ENCODE data around the gene LNX1. TPM values are rescaled to one million over a fixed set of nuclear protein-coding genes. Genes with fewer than 3 reads are reported as not detected.

The LNX1 gene
- total and polyA plus RNA-seq, 9 of the 15 experiments (the other 6 are each of a cell fraction or from before 2014, with no cell fraction given) = 0.40 to 3.6 (median 2.2) TPM

GRCh38 chr4:53489279-53489889, 101.9 kb downstream of the LNX1 start (continued):
- TF ChIP-seq JUND (IDR thresholded peaks at IDR 0.05; ENCODE audit: borderline replicate concordance, low read depth, low read length) (peak; percentile 87), JUND (tag; IDR thresholded peaks at IDR 0.05; ENCODE audit: borderline replicate concordance, low read depth, low read length) (peak; percentile 89; the same call in 2 of the 3 replicates), NFRKB (IDR thresholded peaks at IDR 0.05; ENCODE audit: low read depth) (no peak), ESRRA (IDR thresholded peaks at IDR 0.05; ENCODE audit: borderline replicate concordance, low read depth) (peak; percentile 90), JUN (IDR thresholded peaks at IDR 0.05; ENCODE audit: borderline replicate concordance, low read depth, low read length) (0 out of 2 replicates have a peak, but pooled peaks have one; percentile 38), JUN (CRISPR knock-in tag; IDR thresholded peaks at IDR 0.05; ENCODE audit: borderline replicate concordance) (no peak), ATF7 (IDR thresholded peaks at IDR 0.05) (peak; percentile 18; the same call in 1 of the 2 replicates), RCOR1 (IDR thresholded peaks at IDR 0.05; ENCODE audit: borderline replicate concordance in 1 of 2, low read depth in 2 of 2, low read length in 2 of 2) (peak in 1 of 2 experiments; percentile 50; a peak in 1 of 4 replicates), NFE2 (IDR thresholded peaks at IDR 0.05; ENCODE audit: low read depth) (peak; percentile 97), ZNF316 (IDR thresholded peaks at IDR 0.05) (peak; percentile 96), CBFA2T3 (IDR thresholded peaks at IDR 0.05) (peak; percentile 42)
- TF ChIP-seq, protein P1, sequence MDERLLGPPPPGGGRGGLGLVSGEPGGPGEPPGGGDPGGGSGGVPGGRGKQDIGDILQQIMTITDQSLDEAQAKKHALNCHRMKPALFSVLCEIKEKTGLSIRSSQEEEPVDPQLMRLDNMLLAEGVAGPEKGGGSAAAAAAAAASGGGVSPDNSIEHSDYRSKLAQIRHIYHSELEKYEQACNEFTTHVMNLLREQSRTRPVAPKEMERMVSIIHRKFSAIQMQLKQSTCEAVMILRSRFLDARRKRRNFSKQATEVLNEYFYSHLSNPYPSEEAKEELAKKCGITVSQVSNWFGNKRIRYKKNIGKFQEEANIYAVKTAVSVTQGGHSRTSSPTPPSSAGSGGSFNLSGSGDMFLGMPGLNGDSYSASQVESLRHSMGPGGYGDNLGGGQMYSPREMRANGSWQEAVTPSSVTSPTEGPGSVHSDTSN (CRISPR knock-in tag; IDR thresholded peaks at IDR 0.05; ENCODE audit: low read depth) = no peak
- TF ChIP-seq, protein P1 (tag; conservative IDR thresholded peaks at IDR 0.05; ENCODE audit: low read depth) = peak; percentile 31
- TF ChIP-seq, protein P2, sequence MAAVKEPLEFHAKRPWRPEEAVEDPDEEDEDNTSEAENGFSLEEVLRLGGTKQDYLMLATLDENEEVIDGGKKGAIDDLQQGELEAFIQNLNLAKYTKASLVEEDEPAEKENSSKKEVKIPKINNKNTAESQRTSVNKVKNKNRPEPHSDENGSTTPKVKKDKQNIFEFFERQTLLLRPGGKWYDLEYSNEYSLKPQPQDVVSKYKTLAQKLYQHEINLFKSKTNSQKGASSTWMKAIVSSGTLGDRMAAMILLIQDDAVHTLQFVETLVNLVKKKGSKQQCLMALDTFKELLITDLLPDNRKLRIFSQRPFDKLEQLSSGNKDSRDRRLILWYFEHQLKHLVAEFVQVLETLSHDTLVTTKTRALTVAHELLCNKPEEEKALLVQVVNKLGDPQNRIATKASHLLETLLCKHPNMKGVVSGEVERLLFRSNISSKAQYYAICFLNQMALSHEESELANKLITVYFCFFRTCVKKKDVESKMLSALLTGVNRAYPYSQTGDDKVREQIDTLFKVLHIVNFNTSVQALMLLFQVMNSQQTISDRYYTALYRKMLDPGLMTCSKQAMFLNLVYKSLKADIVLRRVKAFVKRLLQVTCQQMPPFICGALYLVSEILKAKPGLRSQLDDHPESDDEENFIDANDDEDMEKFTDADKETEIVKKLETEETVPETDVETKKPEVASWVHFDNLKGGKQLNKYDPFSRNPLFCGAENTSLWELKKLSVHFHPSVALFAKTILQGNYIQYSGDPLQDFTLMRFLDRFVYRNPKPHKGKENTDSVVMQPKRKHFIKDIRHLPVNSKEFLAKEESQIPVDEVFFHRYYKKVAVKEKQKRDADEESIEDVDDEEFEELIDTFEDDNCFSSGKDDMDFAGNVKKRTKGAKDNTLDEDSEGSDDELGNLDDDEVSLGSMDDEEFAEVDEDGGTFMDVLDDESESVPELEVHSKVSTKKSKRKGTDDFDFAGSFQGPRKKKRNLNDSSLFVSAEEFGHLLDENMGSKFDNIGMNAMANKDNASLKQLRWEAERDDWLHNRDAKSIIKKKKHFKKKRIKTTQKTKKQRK (IDR thresholded peaks at IDR 0.05; ENCODE audit: borderline replicate concordance, low read depth, low read length) = no peak
- TF ChIP-seq, protein P3, sequence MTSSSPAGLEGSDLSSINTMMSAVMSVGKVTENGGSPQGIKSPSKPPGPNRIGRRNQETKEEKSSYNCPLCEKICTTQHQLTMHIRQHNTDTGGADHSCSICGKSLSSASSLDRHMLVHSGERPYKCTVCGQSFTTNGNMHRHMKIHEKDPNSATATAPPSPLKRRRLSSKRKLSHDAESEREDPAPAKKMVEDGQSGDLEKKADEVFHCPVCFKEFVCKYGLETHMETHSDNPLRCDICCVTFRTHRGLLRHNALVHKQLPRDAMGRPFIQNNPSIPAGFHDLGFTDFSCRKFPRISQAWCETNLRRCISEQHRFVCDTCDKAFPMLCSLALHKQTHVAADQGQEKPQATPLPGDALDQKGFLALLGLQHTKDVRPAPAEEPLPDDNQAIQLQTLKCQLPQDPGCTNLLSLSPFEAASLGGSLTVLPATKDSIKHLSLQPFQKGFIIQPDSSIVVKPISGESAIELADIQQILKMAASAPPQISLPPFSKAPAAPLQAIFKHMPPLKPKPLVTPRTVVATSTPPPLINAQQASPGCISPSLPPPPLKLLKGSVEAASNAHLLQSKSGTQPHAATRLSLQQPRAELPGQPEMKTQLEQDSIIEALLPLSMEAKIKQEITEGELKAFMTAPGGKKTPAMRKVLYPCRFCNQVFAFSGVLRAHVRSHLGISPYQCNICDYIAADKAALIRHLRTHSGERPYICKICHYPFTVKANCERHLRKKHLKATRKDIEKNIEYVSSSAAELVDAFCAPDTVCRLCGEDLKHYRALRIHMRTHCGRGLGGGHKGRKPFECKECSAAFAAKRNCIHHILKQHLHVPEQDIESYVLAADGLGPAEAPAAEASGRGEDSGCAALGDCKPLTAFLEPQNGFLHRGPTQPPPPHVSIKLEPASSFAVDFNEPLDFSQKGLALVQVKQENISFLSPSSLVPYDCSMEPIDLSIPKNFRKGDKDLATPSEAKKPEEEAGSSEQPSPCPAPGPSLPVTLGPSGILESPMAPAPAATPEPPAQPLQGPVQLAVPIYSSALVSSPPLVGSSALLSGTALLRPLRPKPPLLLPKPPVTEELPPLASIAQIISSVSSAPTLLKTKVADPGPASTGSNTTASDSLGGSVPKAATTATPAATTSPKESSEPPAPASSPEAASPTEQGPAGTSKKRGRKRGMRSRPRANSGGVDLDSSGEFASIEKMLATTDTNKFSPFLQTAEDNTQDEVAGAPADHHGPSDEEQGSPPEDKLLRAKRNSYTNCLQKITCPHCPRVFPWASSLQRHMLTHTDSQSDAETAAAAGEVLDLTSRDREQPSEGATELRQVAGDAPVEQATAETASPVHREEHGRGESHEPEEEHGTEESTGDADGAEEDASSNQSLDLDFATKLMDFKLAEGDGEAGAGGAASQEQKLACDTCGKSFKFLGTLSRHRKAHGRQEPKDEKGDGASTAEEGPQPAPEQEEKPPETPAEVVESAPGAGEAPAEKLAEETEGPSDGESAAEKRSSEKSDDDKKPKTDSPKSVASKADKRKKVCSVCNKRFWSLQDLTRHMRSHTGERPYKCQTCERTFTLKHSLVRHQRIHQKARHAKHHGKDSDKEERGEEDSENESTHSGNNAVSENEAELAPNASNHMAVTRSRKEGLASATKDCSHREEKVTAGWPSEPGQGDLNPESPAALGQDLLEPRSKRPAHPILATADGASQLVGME (CRISPR knock-in tag; IDR thresholded peaks at IDR 0.05) = no peak
